HG02642 (cell line): ENCODE data around the gene DAPL1.
"Not testable (repeated sequence)": the region's sequence is repeated elsewhere in the genome, so short reads cannot be mapped to it uniquely, and the experiment has no call there.

Source experiments
- ATAC-seq: cut with Tn5 transposase; IDR thresholded peaks from one replicate; pipeline ENCODE4 v1.9.1; 2021; ENCODE audit warnings: mild to moderate bottlenecking; ENCODE audit not compliant: unreplicated experiment, poor library complexity

The DAPL1 gene

DNA sequence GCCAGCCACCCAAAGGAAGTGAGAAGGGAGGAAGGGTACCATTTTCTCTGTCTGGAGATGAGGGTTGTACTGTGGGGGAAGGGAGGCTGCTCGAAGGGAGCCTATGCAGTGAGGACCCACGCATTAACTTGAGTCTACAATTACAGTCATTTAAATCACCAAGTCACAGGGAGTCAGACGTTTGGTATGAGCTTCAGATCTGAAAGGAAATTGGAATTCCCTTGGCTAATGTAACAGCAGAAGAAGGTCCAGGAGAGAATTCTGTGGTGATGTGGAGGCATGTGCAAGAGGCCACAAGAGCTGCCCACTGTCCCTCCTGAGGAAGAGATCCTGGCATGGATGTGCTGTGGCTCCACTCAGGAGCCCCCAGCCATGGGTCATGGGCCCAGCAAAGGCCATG, 22.5 kb downstream of the DAPL1 start:
- no peak for ATAC-seq

DNA sequence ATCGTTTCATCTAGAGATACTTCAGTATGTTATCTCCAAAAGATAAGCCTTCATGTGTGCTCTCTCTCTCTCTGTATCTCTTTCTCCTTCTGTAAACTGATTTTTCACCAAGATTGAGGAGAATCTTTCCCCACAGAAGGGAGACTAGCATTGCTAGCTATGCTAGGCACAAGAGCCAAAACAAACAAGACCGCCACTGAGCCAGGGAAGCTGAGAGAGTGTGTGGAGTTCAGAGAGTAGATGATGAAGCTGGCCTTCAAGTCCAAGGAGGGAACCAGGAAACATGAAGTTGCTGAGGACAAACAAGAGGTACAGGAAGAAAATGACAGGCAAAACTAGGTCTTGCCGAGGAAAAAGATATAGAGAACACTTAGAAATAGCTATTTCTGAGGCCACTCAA, 23.4 kb downstream of the DAPL1 start:
- ATAC-seq, result no peak

DNA sequence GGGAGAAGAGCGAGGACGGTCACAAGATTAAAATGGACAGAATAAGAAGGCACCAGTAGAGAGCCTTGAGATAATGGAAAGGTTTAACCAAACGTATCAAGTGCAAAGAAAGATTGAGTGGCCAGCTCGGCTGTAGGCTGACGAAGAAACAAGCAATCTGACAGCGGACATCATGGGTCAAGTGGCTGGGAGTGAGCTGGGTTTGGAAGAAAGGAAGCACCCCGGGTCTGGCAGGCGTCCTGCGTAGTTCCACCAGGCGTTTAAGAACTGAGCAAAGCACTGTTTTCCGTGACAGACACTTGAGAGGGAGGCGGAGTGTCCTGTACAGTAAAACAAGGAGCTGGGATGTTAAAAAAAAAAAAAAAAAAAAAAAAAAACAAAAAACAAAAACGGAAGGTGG, 27.1 kb downstream of the DAPL1 start:
- no peak for ATAC-seq

DNA sequence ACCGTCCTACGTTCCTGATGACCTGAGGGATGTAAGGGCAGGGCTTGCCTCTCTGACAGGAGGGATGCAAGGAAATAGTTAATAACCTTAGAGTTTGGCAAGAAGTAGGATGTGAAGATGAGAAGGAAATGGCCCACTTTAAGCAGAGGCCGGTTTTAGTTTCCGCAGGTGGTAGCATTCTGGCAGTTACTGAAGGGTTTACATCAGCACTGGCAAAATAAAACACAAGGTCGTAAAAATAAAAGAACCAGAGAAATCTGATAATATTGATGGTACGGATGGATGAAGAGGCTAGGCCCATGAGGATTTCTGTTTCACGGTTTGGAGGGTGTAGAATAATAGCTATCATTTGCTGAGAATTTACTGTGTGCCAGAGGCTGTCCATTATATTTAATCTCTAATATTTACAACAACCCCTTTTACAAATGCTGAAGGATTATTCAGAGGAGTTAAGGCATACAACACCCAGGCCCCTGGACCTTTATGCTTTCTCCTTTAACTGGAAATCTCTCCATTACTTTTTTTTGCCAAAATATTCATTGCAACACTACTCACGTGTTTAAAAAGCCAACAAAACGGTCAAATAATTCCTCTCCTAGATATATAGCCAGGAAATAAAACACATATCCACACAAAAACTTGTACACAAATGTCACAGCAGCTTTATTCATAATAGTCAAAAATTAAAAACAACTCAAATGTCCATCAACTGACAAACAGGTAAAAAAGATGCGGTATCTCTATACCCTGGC, 28.5 kb downstream of the DAPL1 start:
- no peak for ATAC-seq

DNA sequence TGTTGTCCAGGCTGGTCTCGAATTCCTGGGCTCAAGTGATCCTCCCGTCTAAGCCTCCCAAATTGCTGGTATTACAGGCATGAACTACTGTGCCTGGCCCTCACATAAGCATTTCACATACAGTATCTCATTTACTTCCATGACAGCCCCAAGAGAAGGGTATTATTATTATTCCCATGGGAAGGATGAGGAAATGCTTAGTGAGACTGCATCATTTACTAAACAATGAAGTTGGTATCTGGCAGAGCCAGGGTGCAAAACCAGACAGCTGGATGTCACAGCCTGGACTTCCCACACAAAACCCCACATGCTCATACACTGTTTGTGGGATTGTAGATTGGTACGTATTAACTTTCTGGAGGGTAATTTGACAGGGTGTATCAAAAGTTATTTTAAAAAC, 29.9 kb downstream of the DAPL1 start:
- no peak for ATAC-seq

DNA sequence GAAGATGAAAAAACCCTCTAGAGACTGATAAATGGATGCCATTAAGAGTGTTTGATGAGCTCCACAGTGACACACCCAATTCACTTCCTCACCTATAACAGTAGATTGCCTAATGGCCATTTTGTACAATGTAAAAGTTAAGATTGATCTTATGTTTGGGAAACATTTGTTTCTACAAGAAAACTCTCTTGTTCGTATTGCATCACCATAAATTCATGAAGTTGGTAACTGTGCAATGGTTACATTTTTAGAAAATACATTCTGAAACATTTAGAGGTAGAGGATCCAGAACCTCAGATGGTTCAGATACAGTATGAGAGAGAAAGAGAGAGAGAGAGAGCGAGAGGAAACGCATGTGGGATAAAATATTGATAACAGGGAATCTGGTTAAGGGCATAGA, 31.8 kb downstream of the DAPL1 start:
- ATAC-seq, result no peak

DNA sequence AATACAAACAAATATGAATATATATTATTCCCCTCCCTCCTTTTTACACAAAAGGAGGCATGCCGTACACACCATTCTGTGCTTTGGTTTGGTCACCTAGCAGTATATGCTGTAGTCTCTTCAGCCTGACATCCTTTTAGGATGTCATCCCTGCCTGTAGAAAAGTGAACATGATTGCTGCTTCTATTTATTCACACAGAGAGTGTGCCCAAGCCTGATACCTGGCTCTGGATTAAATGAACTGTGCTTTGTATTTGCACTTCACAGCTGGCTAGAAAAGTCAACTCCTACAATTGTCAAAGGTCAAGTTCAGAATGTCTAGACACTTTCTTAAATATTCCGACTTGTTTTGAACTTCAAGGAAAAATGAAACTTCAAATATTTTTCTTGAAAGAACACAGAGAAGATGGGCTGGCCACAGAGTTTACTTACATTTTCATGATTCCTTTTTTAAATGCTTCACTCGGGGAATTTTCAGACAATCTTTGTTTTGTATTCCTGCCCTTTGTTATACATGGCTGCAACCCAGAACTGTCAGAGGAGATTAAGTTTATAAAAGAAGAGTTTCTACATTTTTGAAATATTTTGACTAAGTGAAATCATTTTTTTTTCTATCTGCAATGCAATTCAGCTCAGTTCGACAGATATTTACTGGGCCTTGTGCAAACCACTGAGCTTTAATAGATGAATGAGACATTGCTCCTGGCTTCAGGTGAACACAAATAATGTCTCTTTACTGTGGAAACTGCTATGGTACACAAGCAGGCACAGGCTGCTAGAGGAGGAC, 33.5 kb downstream of the DAPL1 start:
- no peak for ATAC-seq

DNA sequence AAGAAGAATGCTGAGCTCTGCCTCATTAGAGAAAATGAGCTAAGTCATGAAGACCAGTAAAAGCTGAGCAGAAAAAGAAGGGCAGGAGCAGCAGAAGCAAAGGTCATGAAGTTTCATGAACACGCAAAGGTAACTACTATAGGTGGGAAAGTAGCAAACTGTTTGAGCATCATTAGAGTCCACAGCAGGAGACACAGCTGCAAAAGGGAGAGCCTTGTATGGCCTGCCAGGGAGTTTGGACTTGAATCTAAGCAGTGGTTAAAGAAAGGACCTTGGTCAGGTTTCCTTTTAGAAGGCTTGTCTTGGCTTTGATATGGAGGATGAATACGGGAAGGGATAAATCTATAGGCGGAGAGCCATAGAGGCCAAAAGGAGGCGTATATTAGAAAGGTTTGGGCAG, 34.0 kb downstream of the DAPL1 start:
- no peak for ATAC-seq

DNA sequence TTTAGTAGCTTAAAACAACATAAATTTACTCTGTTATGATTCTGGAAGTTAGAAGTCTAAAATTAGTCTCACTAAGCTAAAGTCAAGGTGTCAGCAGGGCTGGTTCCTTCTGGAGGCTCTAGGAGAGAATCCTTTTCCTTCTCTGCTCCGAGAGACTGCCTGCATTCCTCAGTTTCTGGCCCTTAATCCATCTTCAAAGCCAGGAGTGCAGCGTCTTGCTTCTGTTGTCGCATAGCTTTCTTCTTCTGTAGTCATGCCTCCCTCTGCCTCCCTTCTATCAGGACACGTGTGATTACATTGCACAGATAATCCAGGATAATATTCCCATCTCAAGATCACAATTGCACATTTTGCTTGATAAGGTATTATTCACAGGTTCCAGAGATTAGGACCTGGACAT, 35.1 kb downstream of the DAPL1 start:
- ATAC-seq, result no peak

DNA sequence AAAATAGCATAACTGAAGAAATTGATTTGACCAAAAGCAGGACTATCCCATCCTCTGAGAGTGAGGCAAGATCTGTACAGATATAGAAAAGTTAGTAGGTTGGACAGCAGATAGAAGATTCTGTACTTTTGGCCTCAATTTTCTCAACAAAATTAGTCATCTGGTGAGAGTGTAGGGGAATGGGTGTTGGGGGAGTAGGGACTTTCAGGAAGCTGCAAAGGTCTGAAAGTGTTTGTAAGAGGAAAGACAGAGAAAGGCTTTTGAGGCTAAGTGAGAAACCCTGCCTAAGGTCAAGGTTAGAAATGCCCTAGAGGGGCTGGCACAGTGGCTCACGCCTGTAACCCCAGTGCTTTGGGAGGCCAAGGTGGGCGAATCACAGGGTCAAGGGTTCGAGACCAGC, 40.3 kb downstream of the DAPL1 start:
- no peak for ATAC-seq

DNA sequence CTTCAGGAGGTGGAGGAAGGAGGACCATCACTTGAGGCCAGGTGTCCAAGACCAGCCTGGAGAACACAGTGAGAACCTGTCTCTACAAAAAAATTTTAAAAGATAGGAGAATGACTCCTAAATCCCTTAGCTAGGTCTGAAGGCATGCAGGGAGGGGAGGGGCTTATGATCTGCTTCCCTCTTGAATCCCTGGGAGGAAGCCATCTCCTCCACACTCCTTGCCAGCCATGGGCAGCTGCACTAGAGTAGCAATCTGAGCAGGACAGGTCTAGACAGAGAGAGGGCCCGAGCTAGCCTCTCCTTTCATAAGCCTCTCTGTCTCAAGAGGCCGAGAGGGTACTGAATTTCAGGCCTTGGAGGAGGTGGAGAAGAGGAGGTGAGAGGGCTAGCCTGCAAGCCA, 42.5 kb downstream of the DAPL1 start:
- ATAC-seq, result no peak

DNA sequence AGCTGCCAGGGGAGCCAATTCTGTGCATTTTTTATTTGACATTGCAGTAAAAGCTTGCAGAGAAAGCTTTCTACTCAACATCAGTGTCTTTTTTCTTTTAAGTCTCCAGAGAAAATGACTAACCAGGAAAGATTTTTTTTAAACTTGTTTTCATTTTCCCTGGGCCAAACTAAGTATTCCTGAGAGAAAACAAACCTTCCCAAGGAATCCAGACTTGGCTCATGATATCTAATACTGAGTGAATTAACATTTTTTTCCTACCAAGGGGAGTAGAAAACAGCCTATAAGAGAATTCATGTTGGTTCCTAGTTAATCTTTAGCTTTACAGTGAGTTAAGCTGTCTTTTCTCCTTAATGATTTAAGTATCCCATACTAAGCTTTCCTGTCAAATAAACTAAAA, 46.7 kb downstream of the DAPL1 start:
- no peak for ATAC-seq

DNA sequence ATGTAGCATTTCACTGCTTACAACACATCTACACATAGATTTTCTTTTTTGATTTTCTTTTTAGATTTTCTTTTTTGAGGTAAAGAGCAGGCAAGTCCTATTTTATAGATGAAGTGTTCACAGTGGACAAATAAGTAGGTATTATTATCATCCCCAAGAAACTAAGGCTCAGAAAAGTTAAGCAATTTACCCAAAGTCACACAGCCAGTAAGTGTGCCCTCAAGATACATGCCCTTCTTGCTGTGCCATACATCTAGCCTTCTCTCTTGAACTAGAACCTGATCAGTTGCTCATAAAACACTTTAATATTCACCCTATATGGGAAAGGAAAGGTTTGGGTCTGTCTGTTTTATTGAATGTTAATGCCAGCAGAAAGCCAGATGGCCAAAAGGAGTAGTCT, 50.3 kb downstream of the DAPL1 start:
- ATAC-seq, result no peak

DNA sequence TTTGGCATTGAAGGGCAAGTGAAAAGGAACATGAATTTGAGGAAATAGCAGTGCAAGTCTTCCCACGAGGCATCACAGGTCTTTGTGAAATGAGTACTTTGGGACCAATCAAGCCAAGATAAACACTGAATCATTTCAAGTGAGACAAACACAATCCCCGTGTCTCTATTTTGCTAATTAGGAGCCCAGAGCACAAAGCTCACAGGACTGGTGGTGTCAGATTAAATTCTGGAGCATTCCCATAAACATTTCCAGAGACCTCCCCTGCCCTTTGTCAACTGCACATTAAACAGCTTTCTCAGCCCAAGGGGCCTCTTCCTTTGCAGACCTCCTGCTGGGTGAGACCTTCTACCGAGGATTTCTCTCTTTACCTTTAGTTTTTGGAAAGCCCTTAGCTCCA, 50.7 kb downstream of the DAPL1 start:
- no peak for ATAC-seq

DNA sequence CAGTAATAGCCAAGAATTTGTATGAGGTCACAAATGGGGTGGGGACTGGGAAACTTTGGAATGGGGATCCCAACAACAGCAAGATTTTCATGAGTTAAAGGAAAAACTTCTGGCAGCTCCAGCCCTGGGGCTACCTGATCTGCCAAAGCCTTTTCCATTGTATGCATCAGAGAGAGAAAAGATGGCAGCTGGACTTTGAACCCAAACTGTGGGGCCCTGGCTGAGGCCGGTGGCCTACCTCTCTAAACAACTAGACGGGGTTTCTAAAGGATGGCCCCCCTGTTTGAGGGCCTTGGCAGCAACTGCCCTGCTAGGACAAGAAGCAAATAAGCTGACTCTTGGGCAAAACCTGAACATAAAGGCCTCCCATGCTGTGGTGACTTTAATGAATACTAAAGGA, 52.4 kb downstream of the DAPL1 start:
- not testable (repeated sequence) for ATAC-seq

DNA sequence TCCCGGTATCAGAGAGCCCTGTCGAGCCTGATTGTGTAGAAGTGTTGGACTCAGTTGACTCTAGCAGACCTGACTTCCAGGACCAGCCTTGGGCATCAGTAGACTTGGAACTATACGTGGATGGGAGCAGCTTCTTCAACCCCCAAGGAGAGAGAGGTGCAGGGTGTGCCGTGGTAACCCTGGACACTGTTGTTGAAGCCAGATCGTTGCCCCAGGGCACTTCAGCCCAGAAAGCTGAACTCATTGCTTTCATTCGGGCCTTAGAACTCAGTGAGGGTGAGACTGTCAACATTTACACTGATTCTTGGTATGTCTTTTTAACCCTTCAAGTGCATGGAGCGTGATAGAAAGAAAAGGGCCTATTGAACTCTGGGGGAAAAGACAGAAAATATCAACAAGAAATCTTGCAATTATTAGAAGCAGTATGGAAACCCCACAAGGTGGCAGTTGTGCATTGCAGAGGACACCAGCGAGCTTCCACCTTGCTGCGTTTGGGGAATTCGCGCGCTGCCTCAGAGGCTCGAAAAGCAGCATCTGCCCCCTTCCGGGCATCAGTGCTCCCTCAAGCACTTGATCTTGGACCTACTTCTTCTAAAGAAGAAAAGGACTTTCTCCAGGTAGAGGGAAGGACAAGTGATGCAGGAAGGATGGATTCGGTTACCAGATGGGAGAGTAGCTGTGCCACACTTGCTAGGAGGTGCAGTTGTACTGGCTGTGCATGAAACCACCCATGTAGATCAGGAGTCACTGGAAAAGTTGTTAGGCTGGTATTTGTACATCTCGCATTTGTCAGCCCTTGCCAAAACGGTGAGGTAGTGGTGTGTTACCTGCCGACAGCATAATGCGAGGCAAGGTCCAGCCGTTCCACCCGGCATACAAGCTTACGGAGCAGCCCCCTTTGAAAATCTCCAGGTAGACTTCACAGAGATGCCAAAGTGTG, 53.2 kb downstream of the DAPL1 start:
- not testable (repeated sequence) for ATAC-seq

DNA sequence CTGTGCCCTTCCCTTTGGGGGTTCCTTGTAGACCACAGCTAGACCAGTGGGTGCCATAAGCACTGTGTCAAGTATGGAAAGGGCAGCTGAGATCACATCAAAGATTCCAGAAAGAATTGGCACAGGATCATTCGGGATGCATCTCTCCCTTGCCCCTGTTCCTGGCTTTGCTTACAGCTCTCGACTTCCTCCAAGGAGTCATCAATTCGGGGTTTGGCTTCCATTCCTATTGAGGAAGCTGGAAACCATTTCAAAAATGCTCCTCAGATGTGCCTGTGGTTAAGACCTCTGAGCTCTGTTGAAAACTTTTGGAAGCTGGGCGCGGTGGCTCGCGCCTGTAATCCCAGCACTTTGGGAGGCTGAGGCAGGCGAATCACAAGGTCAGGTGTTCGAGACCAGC, 65.1 kb downstream of the DAPL1 start:
- ATAC-seq, result not testable (repeated sequence)

DNA sequence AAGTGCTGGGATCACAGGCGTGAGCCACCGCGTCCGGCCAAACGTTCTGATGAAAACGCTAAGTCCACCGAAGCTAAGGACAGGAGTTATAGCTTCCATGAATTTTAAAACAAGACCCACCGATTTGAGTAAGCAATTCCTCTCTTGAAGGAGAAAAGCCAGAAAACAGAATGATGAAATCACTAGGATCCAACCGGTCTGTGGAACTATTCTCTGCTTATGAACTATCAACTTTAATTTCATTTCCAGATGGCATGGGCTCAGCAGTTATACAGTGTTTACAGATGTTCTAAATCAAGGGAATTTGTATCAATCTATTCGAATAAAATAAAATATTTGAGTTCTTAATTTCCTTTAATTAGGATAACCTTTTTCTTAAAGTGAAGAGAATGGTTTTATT, 66.5 kb downstream of the DAPL1 start:
- not testable (repeated sequence) for ATAC-seq

DNA sequence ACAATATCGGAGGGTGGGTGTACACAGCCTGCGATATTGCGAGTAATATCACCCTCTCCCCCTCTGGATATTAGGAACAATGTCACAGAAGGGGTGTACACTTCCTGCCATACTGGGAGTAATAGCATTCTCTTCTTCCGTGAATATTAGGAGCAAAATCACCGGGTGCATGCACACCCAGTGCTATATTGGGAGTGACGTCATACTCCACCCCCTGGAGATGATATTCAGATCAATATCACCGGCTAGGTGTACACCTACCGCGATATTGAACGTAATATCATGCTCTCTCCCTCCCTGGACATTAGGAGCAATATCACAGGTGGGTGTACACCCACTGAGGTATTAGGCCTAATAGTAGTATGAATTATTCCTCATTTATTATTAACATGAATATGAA, 70.4 kb downstream of the DAPL1 start:
- not testable (repeated sequence) for ATAC-seq
